H1 (cell line): ENCODE data around the gene DCTN2. TPM values are rescaled to one million over a fixed set of nuclear protein-coding genes. Genes with fewer than 3 reads are reported as not detected.
"Not testable (repeated sequence)": the region's sequence is repeated elsewhere in the genome, so short reads cannot be mapped to it uniquely, and the experiment has no call there.

Source experiments
- CTCF ChIA-PET: fragments of 300-600 bp; sonication (Branson Sonifier 250); formaldehyde crosslinking; loops from one replicate; lab custom pipeline; 2021; ENCODE audit not compliant: partially characterized antibody; lab: Charles Lee
- POLR2A ChIA-PET: fragments of 300-600 bp; sonication (Branson Sonifier 250); formaldehyde crosslinking; loops from one replicate; lab custom pipeline; 2021; ENCODE audit warnings: inconsistent platforms; ENCODE audit not compliant: partially characterized antibody; lab: Charles Lee
- DNase-seq, 2 experiments: peaks; one replicate each; pipeline versions ENCODE4 v3.0.0 to v3.0.0-alpha.2; 2010 to 2022; ENCODE audit warnings: low spot score in 2 of 2, low read depth in 1 of 2, mixed read lengths in 1 of 2
- FAIRE-seq: peaks from 2 replicates; lab custom pipeline; 2011; peaks lifted over from hg19 to GRCh38; lab: Jason Lieb, UNC
- H2AFZ ChIP-seq: 2 replicates; pipeline ENCODE4 v1.8.1; 2012; ENCODE audit warnings: low read length, inconsistent platforms
- H2AK5ac ChIP-seq: 2 replicates; pipeline ENCODE4 v1.6.1; 2013; ENCODE audit warnings: low read depth, low read length
- H2BK120ac ChIP-seq: replicated peaks from 2 replicates; pipeline ENCODE3; 2013; ENCODE audit warnings: low read depth, low read length, inconsistent platforms
- H2BK12ac ChIP-seq: 2 replicates; pipeline ENCODE4 v1.6.1; 2013; ENCODE audit warnings: low read depth, low read length
- H2BK15ac ChIP-seq: 2 replicates; pipeline ENCODE4 v1.6.1; 2013; ENCODE audit warnings: low read length
- H2BK20ac ChIP-seq: 2 replicates; pipeline ENCODE4 v1.6.1; 2013; ENCODE audit warnings: low read length
- H2BK5ac ChIP-seq: 2 replicates; pipeline ENCODE4 v1.6.1; 2013; ENCODE audit warnings: low read depth, low read length
- H3K14ac ChIP-seq: 2 replicates; pipeline ENCODE4 v1.6.1; 2013; ENCODE audit warnings: inconsistent platforms; ENCODE audit not compliant: insufficient read length
- H3K18ac ChIP-seq: 2 replicates; pipeline ENCODE4 v1.6.1; 2013; ENCODE audit warnings: low read length; ENCODE audit errors: extremely low read depth
- H3K23ac ChIP-seq: 2 replicates; pipeline ENCODE4 v1.6.1; 2013; ENCODE audit warnings: inconsistent platforms; ENCODE audit not compliant: insufficient read length
- H3K23me2 ChIP-seq: 2 replicates; pipeline ENCODE4 v1.6.1; 2013; ENCODE audit warnings: low read depth, low read length
- H3K27ac ChIP-seq: 2 replicates; pipeline ENCODE4 v1.6.1; 2011; ENCODE audit warnings: low read depth, low read length, inconsistent platforms
- H3K27me3 ChIP-seq, 4 experiments: replicated peaks in 1 of 4; 1 replicate in 1 of 4; 2 replicates in 3 of 4; pipeline versions ENCODE4 v1.6.1 to v1.8.1; 2011 to 2013; ENCODE audit warnings: low read length in 3 of 4, mild to moderate bottlenecking in 3 of 4, inconsistent platforms in 2 of 4, mixed read lengths in 2 of 4, moderate library complexity in 1 of 4; ENCODE audit not compliant: control insufficient read depth in 3 of 4, insufficient read depth in 3 of 4; ENCODE audit errors: extremely low read depth in 1 of 4
- H3K36me3 ChIP-seq, 4 experiments: 2 replicates each; pipeline versions ENCODE4 v1.6.1 to v1.8.1; 2011 to 2013; ENCODE audit warnings: mild to moderate bottlenecking in 4 of 4, low read length in 3 of 4, moderate library complexity in 2 of 4, control low read depth in 1 of 4, inconsistent platforms in 1 of 4; ENCODE audit not compliant: insufficient read depth in 4 of 4, control insufficient read depth in 2 of 4
- H3K4ac ChIP-seq: replicated peaks from 2 replicates; pipeline ENCODE3; 2013; ENCODE audit warnings: low read length, low read depth, mixed read lengths, inconsistent platforms; ENCODE audit not compliant: insufficient read length
- H3K4me1 ChIP-seq, 4 experiments: replicated peaks in 1 of 4; 1 replicate in 1 of 4; 2 replicates in 3 of 4; pipeline versions ENCODE4 v1.6.1 to v1.8.1; 2011 to 2013; ENCODE audit warnings: low read length in 3 of 4, inconsistent platforms in 2 of 4, mixed read lengths in 1 of 4; ENCODE audit not compliant: insufficient read depth in 4 of 4, control insufficient read depth in 3 of 4
- H3K4me2 ChIP-seq, 2 experiments: 2 replicates each; pipeline versions ENCODE4 v1.6.1 to v1.8.1; 2011 to 2013; ENCODE audit warnings: low read depth in 2 of 2, low read length in 2 of 2, control low read depth in 1 of 2, inconsistent platforms in 1 of 2, mild to moderate bottlenecking in 1 of 2; ENCODE audit not compliant: insufficient read depth in 1 of 2
- H3K4me3 ChIP-seq, 4 experiments: fragments of 200-600, 300-600 bp in 1 of 4; sonication (generic), shearing (Covaris generic), sonication (Bioruptor Twin) in 1 of 4; 2 replicates each; pipeline versions ENCODE4 v1.5.1 to v1.8.1; 2011 to 2016; ENCODE audit warnings: low read length in 4 of 4, low read depth in 3 of 4, control low read depth in 2 of 4, inconsistent platforms in 2 of 4, mild to moderate bottlenecking in 2 of 4, mixed read lengths in 1 of 4, moderate library complexity in 1 of 4; ENCODE audit not compliant: insufficient read depth in 2 of 4; ENCODE audit errors: extremely low read depth in 1 of 4
- H3K56ac ChIP-seq: replicated peaks from 2 replicates; pipeline ENCODE3; 2013; ENCODE audit warnings: low read depth, mild to moderate bottlenecking, mixed read lengths, low read length, inconsistent platforms; ENCODE audit not compliant: insufficient read length
- H3K79me1 ChIP-seq: 2 replicates; pipeline ENCODE4 v1.6.1; 2013; ENCODE audit warnings: low read depth, low read length, control low read depth
- H3K79me2 ChIP-seq, 2 experiments: 2 replicates each; pipeline versions ENCODE4 v1.6.1 to v1.8.1; 2012 to 2013; ENCODE audit warnings: low read length in 2 of 2, mild to moderate bottlenecking in 2 of 2, inconsistent platforms in 1 of 2; ENCODE audit not compliant: insufficient read depth in 2 of 2, control insufficient read depth in 1 of 2
- H3K9ac ChIP-seq, 4 experiments: replicated peaks in 1 of 4; 1 replicate in 1 of 4; 2 replicates in 3 of 4; pipeline versions ENCODE4 v1.6.1 to v1.8.1; 2011 to 2013; ENCODE audit warnings: low read depth in 3 of 4, low read length in 3 of 4, control low read depth in 2 of 4, mild to moderate bottlenecking in 2 of 4, moderate library complexity in 2 of 4, inconsistent platforms in 1 of 4; ENCODE audit errors: extremely low read depth in 1 of 4
- H3K9me3 ChIP-seq, 2 experiments: 2 replicates each; pipeline versions ENCODE4 v1.6.1 to v1.8.1; 2012 to 2013; ENCODE audit warnings: mild to moderate bottlenecking in 2 of 2, moderate library complexity in 2 of 2, control low read depth in 1 of 2, inconsistent platforms in 1 of 2, low read depth in 1 of 2, low read length in 1 of 2, mixed read lengths in 1 of 2; ENCODE audit not compliant: insufficient read depth in 2 of 2
- H4K20me1 ChIP-seq, 2 experiments: replicated peaks in 1 of 2; 2 replicates each; pipeline versions ENCODE3 to v1.8.1; 2011 to 2013; ENCODE audit warnings: inconsistent platforms in 2 of 2, low read length in 2 of 2, mild to moderate bottlenecking in 1 of 2; ENCODE audit not compliant: insufficient read depth in 2 of 2, control insufficient read depth in 1 of 2
- H4K5ac ChIP-seq: 2 replicates; pipeline ENCODE4 v1.6.1; 2013; ENCODE audit warnings: low read length, low read depth, mixed read lengths, inconsistent platforms; ENCODE audit not compliant: insufficient read length
- H4K8ac ChIP-seq: 2 replicates; pipeline ENCODE4 v1.8.0; 2013; ENCODE audit warnings: mild to moderate bottlenecking, moderate library complexity, low read length, inconsistent platforms; ENCODE audit not compliant: insufficient read depth; ENCODE audit errors: extremely low read depth
- H4K91ac ChIP-seq: replicated peaks from 2 replicates; pipeline ENCODE3; 2013; ENCODE audit warnings: low read length, mixed read lengths, inconsistent platforms; ENCODE audit not compliant: insufficient read length
- WGBS, 2 experiments: shearing (Covaris generic) in 1 of 2; methylation state at CpG; one replicate each; pipeline versions ENCODE4 v1.1.6 to v1.1.7; 2013 to 2015; ENCODE audit warnings: low lambda C conversion rate in 2 of 2, mixed read lengths in 2 of 2, inconsistent platforms in 1 of 2, low coverage in 1 of 2, missing lambda C conversion rate in 1 of 2; ENCODE audit not compliant: insufficient replicate concordance in 2 of 2, insufficient coverage in 1 of 2, insufficient read length in 1 of 2; ENCODE audit errors: extremely low coverage in 1 of 2, missing lambda C conversion rate in 1 of 2; 5-methylcytosine and 5-hydroxymethylcytosine counted together
- polyA plus RNA-seq, 7 experiments: library from polyadenylated mRNA; depleted of rRNA in 3 of 7; stranded (reverse) in 5 of 7; unstranded in 2 of 7; fragments of >200 nt in 5 of 7; fragments of 200-250 nt in 2 of 7; gene quantifications; 1 replicate in 5 of 7; 2 replicates in 1 of 7; 4 replicates in 1 of 7; pipeline versions ENCODE4 v1.2.1 to v1.2.3, GENCODE V29; 2011 to 2013; ENCODE audit warnings: missing spikeins in 2 of 7, mixed read lengths in 2 of 7
- total RNA-seq: library from RNA; stranded (reverse); fragmentation: NEBNext Ultra II Directional; extraction: Animal tissue kit (Norgen Biotek cat#: 25700); gene quantifications from 2 replicates; pipeline ENCODE4 v1.2.1, GENCODE V29; 2021

DCTN2 gene
- total and polyA plus RNA-seq, 2 of the 8 experiments (the other 6 are each of a cell fraction or from before 2014, with no cell fraction given), result 90.3 to 91.9 TPM

DNA sequence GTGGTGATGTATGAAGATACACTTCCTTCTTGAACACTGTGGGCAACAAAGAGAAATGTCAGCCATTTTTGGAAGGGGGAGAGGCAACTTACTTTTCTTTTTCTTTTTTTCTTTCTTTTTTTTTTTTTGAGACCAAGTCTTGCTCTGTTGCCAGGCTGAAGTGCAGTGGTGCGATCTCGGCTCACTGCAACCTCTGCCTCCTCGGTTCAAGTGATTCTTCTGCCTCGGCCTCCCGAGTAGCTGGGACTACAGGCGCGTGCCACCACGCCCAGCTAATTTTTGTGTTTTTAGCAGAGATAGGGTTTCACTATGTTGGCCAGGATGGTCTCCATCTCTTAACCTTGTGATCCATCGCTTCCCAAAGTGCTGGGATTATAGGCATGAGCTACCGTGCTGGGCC, 29.3 kb downstream of the DCTN2 start:
- H3K4me2 ChIP-seq, result peak overlapping the region in 1 of 2 experiments; percentile 81; a peak in 1 of 4 replicates
- CTCF ChIA-PET, result interaction anchor here (0.6 to 1.5 kb wide), 4 partner anchors 11 to 43 kb away, joined by 3 to 5 read pairs (median 3); no protein-coding TSS in a partner anchor

More for the DNA sequence above, 29.3 kb downstream of the DCTN2 start:
- H3K4me3 ChIP-seq, result peak overlapping the region in 1 of 4 experiments; percentile 85; a peak in 1 of 8 replicates
- H3K36me3 ChIP-seq, result peaks cover 35 to 62% (median 47%) of the 10 kb centered on the region in 4 experiments
- H3K9me3 ChIP-seq, H2BK12ac ChIP-seq, H3K79me1 ChIP-seq, H3K14ac ChIP-seq, H3K27me3 ChIP-seq, H2AFZ ChIP-seq, DNase-seq, H2BK15ac ChIP-seq, H3K27ac ChIP-seq, H2AK5ac ChIP-seq, H3K23ac ChIP-seq, H4K5ac ChIP-seq, H3K56ac ChIP-seq, H4K91ac ChIP-seq, FAIRE-seq, H2BK20ac ChIP-seq, H3K18ac ChIP-seq, H2BK120ac ChIP-seq, H3K4ac ChIP-seq, H2BK5ac ChIP-seq, H3K9ac ChIP-seq, H4K8ac ChIP-seq: not testable (repeated sequence)
- peaks cover 15% of the 10 kb centered on the region for H3K23me2 ChIP-seq
- POLR2A ChIA-PET, result interaction anchor here (0.6 to 6.0 kb wide), 16 partner anchors 7 to 286 kb away, joined by 3 to 60 read pairs (median 6); partner anchors contain the start of gene DCTN2
- H4K20me1 ChIP-seq, result peaks cover 5 to 14% of the 10 kb centered on the region in 2 experiments
- 91% methylated on average over 10 of the region's 10 CpGs; no CpG with 5 or more reads in 1 of the 2 experiments for whole genome bisulfite sequencing, 2 experiments
- peaks cover 0 to 20% of the 10 kb centered on the region in 2 experiments; a peak in 2 of 4 replicates for H3K79me2 ChIP-seq
- peaks cover 4 to 15% (median 12%) of the 10 kb centered on the region in 4 experiments for H3K4me1 ChIP-seq
